CMK (cell line): Measurements from ENCODE around the gene MYO7B.
"Not testable (repeated sequence)": the region's sequence is repeated elsewhere in the genome, so short reads cannot be mapped to it uniquely, and the experiment has no call there.

Experiments used
- DNase-seq: peaks from one replicate; pipeline ENCODE4 v3.0.0-alpha.2; 2010; ENCODE audit warnings: low read depth

Gene MYO7B

DNA sequence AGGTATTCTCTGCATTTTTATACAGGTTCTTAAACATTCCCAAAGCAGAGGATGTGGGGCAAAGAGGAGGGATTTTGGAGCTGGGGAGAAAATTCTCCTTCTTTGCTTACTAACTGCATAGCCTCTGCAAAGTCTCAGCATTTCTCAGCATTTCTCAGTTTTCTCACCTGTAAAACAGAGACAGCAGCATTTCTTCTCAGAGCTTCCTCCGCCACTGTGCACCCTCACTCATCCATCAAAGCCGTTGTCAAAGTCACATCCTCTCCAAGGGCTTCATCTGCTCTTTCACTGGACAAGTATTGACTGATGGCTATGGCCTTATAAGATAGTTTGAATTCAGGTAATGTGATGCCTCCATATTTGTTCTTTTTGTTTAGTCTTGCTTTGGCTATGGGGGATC lies 17.4 kb downstream of the MYO7B start:
- DNase-seq = no peak

GRCh38 chr2:127558911-127559310 lies 23.4 kb downstream of the MYO7B start:
- no peak for DNase-seq

GRCh38 chr2:127559454-127559853 lies 24.0 kb downstream of the MYO7B start:
- DNase-seq = no peak

DNA sequence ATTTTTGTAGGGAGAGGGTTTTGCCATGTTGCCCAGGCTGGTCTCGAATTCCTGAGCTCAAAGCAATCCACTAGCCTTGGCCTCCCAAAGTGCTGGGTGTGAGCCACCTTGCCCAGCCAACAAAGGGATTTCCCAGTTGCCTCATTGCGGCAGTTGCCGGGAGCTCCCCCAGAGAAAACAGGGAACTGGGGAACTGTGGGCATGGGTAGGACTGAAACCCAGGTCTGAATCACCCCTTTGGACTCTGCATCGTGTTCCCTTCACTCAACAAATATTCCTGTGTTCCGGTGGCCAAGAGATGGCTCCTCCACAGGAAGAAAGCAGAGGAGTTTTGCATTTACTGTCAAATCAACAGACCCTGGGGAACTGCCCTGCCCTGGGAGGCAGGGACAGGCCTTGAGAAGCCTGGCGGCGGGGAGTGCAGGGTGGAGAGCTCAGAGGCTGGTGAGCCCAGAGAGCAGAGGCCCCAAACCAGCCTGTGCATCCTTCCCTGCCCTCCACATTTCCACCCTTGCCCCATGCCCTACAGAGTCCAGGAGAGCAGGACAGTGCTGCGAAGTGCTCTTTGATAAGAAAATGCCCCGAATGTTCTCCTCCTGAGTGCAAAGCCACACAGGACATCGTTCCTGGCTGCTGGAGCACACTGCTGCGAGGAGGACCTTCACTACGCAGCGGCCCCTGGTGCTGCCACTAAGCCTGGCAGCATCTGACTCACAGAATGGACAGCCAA lies 24.9 kb downstream of the MYO7B start:
- no peak for DNase-seq

DNA sequence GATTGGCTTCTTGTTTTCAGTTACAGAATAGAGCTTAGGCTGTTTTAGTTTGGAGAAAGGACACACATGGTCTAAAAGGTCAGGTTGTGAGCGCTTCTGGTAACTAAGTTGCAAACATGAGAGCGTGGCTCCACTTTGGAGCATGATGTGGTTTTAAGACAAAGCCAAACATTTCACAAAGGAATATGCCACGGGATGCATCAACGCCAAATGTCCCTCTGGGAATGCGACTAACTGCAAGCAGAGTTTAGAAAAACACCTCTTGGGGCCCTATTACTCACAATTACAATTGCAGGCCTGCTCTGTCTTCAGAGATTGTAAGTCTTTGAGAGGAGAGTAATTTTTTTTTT lies 25.4 kb downstream of the MYO7B start:
- no peak for DNase-seq

DNA sequence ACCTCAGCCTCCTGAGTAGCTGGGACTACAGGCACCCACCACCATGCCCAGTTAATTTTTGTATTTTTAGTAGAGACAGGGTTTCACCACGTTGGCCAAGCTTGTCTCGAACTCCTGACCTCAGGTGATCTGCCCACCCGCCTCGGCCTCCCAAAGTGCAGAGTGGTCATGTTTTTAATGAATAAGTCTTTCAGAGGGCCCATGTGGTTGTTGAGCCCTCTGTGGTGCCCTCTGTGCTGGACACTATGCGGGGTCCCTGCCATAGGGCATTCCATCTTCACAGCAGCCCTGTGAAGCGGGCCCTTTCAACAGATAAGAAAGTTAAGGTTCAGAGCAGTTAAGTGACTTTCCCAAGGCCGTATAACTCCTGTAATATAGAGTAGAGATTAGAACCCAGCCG lies 25.9 kb downstream of the MYO7B start:
- DNase-seq = no peak

GRCh38 chr2:127562936-127563335 lies 27.5 kb downstream of the MYO7B start:
- DNase-seq = no peak

GRCh38 chr2:127563458-127564428 lies 28.3 kb downstream of the MYO7B start:
- no peak for DNase-seq

- DNase-seq = no peak
Observed at GRCh38 chr2:127564429-127565260, 29.2 kb downstream of the MYO7B start.

DNA sequence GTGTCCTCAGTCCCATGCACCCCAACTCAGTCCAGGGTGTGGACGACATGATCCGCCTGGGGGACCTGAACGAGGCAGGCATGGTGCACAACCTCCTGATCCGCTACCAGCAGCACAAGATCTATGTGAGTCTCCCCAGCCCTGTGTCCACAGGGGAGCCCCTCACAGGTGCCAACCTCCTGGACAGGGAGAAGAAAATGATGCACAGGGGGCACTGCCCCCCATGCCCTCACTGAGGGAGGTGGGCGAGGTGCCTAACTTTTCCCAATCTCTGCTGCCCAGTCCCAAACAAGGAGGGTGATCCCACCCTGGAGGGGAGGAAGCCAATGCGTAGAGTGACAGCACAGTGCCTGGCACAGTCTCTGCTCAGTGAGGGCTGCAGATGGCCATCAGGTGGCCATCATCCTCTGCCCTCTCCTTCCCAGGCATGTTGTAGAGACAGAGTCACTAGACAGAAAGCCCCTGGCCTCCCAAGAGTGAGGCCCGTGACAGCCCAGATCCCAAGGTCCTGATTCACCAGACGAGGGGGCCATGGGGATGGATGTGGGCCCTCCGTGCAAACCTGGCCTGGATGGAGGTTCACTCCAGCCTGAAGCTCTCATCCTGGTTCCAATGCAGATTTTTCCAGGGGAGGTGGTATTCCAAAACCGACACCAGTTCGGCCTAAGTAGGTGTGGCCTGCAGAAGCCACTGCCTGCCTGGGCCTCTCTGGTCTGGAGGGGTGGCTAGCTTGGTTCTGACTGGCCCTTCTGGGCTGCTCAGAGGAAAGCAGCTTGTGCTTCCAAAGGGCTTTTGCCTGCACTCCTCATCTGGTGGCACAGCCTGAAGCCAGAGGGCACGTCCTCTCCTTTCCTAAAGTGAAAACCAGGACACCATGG lies 30.0 kb downstream of the MYO7B start:
- no peak for DNase-seq

DNA sequence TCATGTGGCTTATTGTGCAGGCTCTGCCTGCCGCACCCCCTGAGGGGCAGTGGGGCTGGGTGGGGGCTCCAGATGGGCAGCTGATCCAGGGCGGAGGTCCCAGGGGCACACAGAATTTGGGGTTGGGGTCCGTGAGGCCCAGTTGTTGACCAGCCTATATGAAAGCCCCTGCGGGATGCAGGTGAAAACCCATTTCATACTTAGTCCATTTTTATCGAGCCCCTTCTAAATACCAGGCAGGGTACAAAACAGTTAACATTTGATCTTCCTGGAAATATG lies 30.6 kb downstream of the MYO7B start:
- DNase-seq = no peak

- no peak for DNase-seq
Observed at GRCh38 chr2:127566576-127566975, 31.1 kb downstream of the MYO7B start.

GRCh38 chr2:127567351-127567854 lies 31.9 kb downstream of the MYO7B start:
- DNase-seq = no peak

DNA sequence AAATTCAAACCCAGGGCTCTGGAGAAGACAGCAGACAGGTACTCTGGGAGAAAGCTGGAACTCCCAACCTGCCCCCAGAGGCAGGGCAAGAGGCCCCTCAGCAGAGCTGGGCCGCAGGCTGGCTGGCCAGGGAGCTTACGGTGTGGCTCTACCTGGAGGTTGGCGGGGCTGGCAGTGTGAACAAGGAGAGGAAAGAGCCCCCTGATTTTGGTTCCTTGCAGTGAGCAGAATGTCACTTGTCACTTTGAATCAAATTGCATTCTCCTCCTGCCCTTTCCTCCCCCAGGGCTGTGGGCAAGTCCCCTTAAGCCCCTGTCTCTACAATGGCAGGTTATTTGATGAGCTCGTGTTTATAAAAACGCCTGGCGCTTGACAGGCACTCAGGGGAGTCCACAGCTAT lies 32.6 kb downstream of the MYO7B start:
- DNase-seq = no peak

DNA sequence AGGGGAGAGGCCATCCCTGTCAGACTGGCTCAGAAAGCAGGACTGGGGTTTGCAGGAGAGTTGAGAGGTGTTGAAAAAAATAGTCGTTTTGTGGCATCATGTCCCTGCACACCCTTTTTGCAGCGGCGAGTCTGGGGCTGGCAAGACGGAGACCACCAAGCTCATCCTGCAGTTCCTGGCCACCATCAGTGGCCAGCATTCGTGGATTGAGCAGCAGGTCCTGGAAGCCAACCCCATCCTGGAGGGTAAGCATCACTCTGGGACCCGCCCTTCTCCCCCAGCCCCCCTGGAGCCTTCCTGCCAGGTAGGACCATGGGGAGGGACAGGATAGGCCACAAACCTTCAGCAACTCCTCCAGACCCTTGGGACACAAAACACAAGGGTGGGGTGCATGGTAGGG lies 34.2 kb downstream of the MYO7B start:
- DNase-seq = no peak

DNA sequence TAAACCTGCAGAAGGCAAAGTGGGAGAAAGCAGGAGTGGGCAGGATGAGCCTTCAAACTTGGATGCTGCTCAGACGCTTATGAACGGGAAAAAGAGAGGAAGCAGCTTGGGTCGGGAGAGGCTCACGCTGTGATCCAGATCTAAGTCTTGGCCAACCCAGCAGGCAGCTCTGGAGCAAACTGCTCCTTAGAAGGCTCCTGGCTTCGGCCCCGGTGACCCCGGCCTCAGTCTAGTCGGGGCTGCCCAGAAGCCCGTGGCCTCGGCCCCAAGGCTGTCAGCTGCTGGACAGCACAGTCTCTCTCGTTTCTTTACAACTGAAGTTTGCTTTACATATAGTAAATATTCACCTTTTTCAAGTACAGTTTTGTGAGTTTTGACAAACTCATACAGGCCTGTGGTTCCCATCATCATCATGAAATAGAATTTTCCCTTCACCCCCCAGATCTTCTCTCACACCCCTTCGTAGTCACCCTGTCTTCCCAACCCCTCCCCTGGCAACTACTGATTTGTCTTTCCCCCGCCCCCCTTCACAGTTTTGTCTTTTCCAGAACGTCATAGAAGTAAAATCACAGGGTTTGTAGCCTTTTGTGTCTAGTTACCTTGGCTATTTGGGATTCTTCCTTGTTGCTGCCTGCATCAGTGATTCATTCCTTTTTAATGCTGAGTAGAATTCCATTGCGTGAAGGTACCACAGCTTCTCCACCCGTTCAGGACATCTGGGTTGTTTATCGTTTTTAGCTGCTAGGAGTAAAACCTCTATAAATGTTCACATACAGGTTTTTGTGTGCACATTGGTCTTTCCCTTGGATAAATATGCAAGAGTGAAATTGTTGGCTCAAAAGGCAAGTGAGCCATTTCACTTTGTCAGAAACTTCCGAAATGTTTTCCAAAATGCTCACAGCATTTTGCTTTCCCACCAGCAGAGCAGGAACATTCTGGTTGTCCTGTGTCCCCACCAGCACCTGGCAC lies 35.1 kb downstream of the MYO7B start:
- DNase-seq = no peak

GRCh38 chr2:127572352-127572751 lies 36.9 kb downstream of the MYO7B start:
- DNase-seq = not testable (repeated sequence)

GRCh38 chr2:127572841-127573240 lies 37.4 kb downstream of the MYO7B start:
- no peak for DNase-seq

- DNase-seq = no peak
Observed at GRCh38 chr2:127573298-127573697, 37.8 kb downstream of the MYO7B start.

DNA sequence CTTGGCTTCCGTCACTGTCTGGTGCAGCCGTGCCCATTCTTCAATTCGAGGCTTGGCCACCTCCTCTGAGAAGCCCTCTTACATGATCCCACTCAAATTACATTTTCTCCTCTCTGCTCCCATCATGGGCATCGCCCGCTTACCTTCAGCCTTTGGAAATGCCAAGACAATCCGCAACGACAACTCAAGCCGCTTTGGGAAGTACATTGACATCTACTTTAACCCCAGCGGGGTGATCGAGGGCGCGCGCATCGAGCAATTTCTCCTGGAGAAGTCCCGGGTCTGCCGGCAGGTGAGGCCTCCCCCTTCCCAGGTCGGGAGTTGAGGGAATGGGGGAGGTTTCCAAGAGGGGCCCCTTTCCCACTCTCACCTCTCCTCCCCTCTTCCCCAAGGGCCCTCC lies 38.3 kb downstream of the MYO7B start:
- no peak for DNase-seq
